Transverse colon (tissue), 4 donors: ENCODE data around the gene KLF11. TPM values are rescaled to one million over a fixed set of nuclear protein-coding genes. Genes with fewer than 3 reads are reported as not detected.

ENCODE experiments used
- DNase-seq: peaks from one replicate; pipeline ENCODE4 v3.0.0-alpha.2; 2019
- H3K27ac ChIP-seq, 4 donors: fragments of 200-600 bp; sonication (generic); 2 replicates each; pipeline ENCODE4 v1.5.1; 2016 to 2018; ENCODE audit warnings: inconsistent platforms in 4 of 4
- H3K27me3 ChIP-seq: fragments of 200-600 bp; sonication (generic); 2 replicates; pipeline ENCODE4 v1.5.1; 2017; ENCODE audit warnings: inconsistent platforms
- H3K36me3 ChIP-seq, 4 donors: fragments of 200-600 bp; sonication (generic); 2 replicates each; pipeline ENCODE4 v1.5.1; 2017 to 2019; ENCODE audit warnings: inconsistent platforms in 4 of 4
- H3K4me1 ChIP-seq, 4 donors: fragments of 200-600 bp; sonication (generic); 2 replicates each; pipeline ENCODE4 v1.5.1; 2017 to 2020; ENCODE audit warnings: inconsistent platforms in 4 of 4
- H3K4me3 ChIP-seq, 4 donors: fragments of 200-600 bp; sonication (generic); 1 replicate in 1 of 4; 2 replicates in 3 of 4; pipeline versions ENCODE4 v1.5.1 to v1.6.1; 2017 to 2019; ENCODE audit warnings: inconsistent platforms in 4 of 4
- H3K9me3 ChIP-seq, 2 donors: fragments of 200-600 bp; sonication (generic); 2 replicates each; pipeline ENCODE4 v1.5.1; 2017 to 2019; ENCODE audit warnings: inconsistent platforms in 2 of 2
- CTCF ChIP-seq, 5 experiments: fragments of 200-600 bp in 3 of 5; fragments of 450-650 bp in 2 of 5; sonication (generic) in 3 of 5; IDR thresholded peaks; 1 replicate in 2 of 5; 2 replicates in 3 of 5; pipeline ENCODE4 v1.5.1; 2016 to 2017; ENCODE audit warnings: antibody characterized with exemption in 5 of 5, inconsistent platforms in 3 of 5, mild to moderate bottlenecking in 2 of 5, moderate library complexity in 1 of 5
- EP300 ChIP-seq: sonication (generic); formaldehyde crosslinking; IDR thresholded peaks from one replicate; pipeline ENCODE4 v1.6.1; 2017; ENCODE audit warnings: antibody characterized with exemption, low read depth
- POLR2A ChIP-seq: fragments of 450-650 bp; IDR thresholded peaks from one replicate; pipeline ENCODE4 v1.6.1; 2016; ENCODE audit warnings: antibody characterized with exemption, mild to moderate bottlenecking, moderate library complexity
- POLR2AphosphoS5 ChIP-seq, 3 donors: sonication (generic); formaldehyde crosslinking; IDR thresholded peaks; one replicate each; pipeline ENCODE4 v1.6.1; 2016; ENCODE audit warnings: antibody characterized with exemption in 3 of 3
- WGBS, 2 donors: methylation state at CpG; one replicate each; pipeline ENCODE4 v1.1.5; 2018; ENCODE audit warnings: low coverage in 1 of 2; 5-methylcytosine and 5-hydroxymethylcytosine counted together
- in situ Hi-C, 4 donors: fragments of 200-750 bp; cut with MboI; loops; one replicate each; pipeline versions ENCODE4 v1.15.0 to v1.15.1; 2017; ENCODE audit warnings: low sequenced_read_pairs in 3 of 4, low pct_ligation_motif_present in 1 of 4, low pct_unique_long_range_greater_than_20kb in 1 of 4
- intact Hi-C: fragments of 100-400 bp; cut with DNase I; formaldehyde crosslinking; loops from one replicate; pipeline ENCODE4 v1.15.1; 2023; ENCODE audit warnings: low total_unique reads
- total RNA-seq, 4 donors: library from RNA; depleted of rRNA; stranded (reverse); fragments of >200 nt; gene quantifications; one replicate each; pipeline ENCODE4 v1.1.0, GENCODE V29; 2016

Gene KLF11
- total RNA-seq, 4 donors from 2014 or later = 6.6 to 17.0 (median 10.5) TPM

- Histone ChIP-seq H3K36me3 (no peaks in the 10 kb centered on the region), H3K4me3 (no peak overlapping the region), H3K27me3 (no peaks in the 10 kb centered on the region), H3K4me1 (peaks cover 9 to 35% (median 20%) of the 10 kb centered on the region in 4 donors), H3K9me3 (no peaks in the 10 kb centered on the region), H3K27ac (no peak overlapping the region)
- TF ChIP-seq POLR2A (no peak), EP300 (no peak), POLR2AphosphoS5 (IDR thresholded peaks at IDR 0.05) (no peak), CTCF (IDR thresholded peaks at IDR 0.05) (no peak)
- DNase-seq = no peak
- in situ Hi-C loops (no loop called here), intact Hi-C loops (no loop called here)
- 53 to 68% methylated on average over 3 of the region's 3 CpGs for WGBS, 2 donors
Observed at GRCh38 chr2:10035053-10035422, 8.3 kb upstream of the KLF11 start.

- intact Hi-C loops = no loop called here
- in situ Hi-C loops = no loop called here
- Histone ChIP-seq H3K27ac (peak overlapping the region; percentile 18 to 91 (median 61)), H3K36me3 (no peaks in the 10 kb centered on the region), H3K9me3 (no peaks in the 10 kb centered on the region), H3K27me3 (no peaks in the 10 kb centered on the region), H3K4me1 (peaks cover 9 to 41% (median 24%) of the 10 kb centered on the region in 4 donors), H3K4me3 (no peak overlapping the region)
- 64% methylated on average over 5 of the region's 5 CpGs; no CpG with 5 or more reads in 1 of the 2 donors for WGBS, 2 donors
- TF ChIP-seq POLR2AphosphoS5 (IDR thresholded peaks at IDR 0.05) (no peak), EP300 (no peak), POLR2A (no peak), CTCF (IDR thresholded peaks at IDR 0.05) (no peak)
- no peak for DNase-seq
Observed at GRCh38 chr2:10035633-10036032, 7.7 kb upstream of the KLF11 start.

DNA sequence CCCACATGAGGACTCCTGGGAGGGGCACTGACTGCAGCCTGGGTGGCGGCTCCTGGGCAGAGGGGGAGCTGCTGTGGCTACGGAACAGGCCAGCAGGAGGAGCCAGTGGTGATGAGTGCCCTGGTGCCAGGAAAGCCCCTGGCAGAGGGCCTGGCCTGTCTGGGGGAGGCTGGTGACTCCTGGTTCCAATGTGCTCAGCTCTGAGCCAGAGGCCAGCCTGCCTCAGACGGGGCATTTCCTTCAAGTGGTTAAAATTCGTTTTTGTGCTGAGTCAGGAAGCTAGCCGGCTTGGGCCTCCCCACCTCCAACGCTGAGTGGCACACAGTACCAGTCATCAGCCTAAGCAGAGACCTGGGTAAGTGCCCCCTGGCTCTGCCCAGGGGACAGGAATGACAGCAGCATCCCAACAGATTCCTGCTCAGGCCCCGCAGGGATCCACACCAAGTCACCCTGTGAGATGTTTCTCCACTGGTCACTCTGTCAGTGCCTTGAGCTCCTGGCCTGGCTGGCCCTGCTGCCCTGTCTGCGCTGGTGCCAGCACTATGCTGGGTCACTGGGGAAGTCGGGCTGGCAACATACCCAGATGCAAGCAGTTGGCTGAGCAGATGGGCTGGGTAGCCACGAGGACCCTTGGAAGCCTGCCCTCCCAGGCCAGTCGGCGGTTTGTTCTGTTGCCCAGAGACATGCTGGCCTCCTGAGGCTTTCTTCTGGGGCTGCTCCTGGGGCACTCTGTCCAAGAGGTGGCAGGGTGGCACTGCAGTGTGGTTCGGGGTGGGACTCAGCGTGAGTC, 7.1 kb upstream of the KLF11 start:
- Histone ChIP-seq H3K9me3 (no peaks in the 10 kb centered on the region), H3K4me1 (peaks cover 13 to 42% (median 26%) of the 10 kb centered on the region in 4 donors), H3K27me3 (no peaks in the 10 kb centered on the region), H3K4me3 (no peak overlapping the region), H3K36me3 (no peaks in the 10 kb centered on the region), H3K27ac (peak overlapping the region; percentile 18 to 91 (median 61))
- in situ Hi-C loops (no loop called here), intact Hi-C loops (no loop called here)
- WGBS, 2 donors = 63% methylated on average over 14 of the region's 14 CpGs; no CpG with 5 or more reads in 1 of the 2 donors
- peak; percentile 64 for DNase-seq
- no peak for TF ChIP-seq POLR2A
- peak; percentile 31 to 48 (median 43) for TF ChIP-seq CTCF (IDR thresholded peaks at IDR 0.05)

DNA sequence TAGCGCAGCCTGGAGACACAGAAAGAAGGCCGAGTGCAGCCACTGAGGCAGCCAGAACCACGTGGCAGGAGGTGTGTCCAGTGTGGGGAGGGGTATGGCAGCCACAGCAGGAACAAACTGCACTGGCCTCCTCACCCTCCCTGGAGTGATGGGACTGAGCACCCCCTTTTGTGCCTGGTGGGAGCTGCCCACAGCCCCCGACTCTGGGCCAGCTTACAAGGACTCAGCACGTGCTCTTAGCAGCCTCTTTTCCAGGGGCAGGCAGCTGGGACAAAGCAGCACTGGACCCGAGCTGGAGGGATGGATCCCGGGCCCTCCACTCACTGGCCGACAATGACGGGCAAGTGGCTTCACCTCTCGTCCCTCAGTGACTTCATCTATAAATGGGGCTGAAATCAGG, 5.2 kb upstream of the KLF11 start:
- in situ Hi-C loops = no loop called here
- Histone ChIP-seq H3K4me3 (no peak overlapping the region), H3K4me1 (peaks cover 21 to 54% (median 33%) of the 10 kb centered on the region in 4 donors), H3K27ac (peak overlapping the region; percentile 13 to 96 (median 90)), H3K36me3 (no peaks in the 10 kb centered on the region), H3K27me3 (no peaks in the 10 kb centered on the region), H3K9me3 (no peaks in the 10 kb centered on the region)
- no peak for DNase-seq
- TF ChIP-seq POLR2AphosphoS5 (IDR thresholded peaks at IDR 0.05) (no peak), EP300 (no peak), POLR2A (no peak), CTCF (IDR thresholded peaks at IDR 0.05) (no peak)
- intact Hi-C loops = no loop called here
- 93% methylated on average over 7 of the region's 10 CpGs; no CpG with 5 or more reads in 1 of the 2 donors for WGBS, 2 donors
